ENCODE measurements around the gene GZF1.
"Not testable (repeated sequence)": the region's sequence is repeated elsewhere in the genome, so short reads cannot be mapped to it uniquely, and the experiment has no call there.

The GZF1 gene

DNA sequence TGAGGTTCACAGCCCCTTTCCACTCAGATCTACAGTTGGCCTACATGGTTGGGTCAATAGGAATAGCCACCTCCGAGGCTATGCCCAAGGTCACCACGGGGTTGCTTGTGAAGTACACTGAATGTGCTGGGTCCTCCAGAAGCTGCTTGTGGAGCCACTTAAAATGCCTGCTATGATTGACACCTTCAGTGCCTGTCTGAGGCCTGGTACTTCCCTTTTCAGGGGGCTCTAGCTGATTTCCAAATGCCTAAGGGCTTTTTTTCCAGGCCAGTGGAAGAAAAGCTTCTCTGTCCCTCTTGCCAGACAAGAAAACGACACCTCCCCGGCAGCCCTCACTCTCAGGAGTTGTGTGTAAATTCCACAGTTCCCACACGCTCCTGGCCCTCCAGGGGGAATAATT is 17.6 kb upstream of the GZF1 start:
- Histone ChIP-seq H4K91ac (ENCODE audit: low read depth, low read length) (no peak overlapping the region), H3K4me2 (ENCODE audit: low read length) (no peak overlapping the region), H4K12ac (ENCODE audit: low read depth, low read length) (no peak overlapping the region), H2AFZ (ENCODE audit: insufficient read depth, low read length, poor library complexity) (no peak overlapping the region), H3K18ac (ENCODE audit: low read length) (no peak overlapping the region), H3K79me2 (ENCODE audit: control insufficient read depth, insufficient read depth, low read length, poor library complexity) (no peaks in the 10 kb centered on the region), H3K79me1 (ENCODE audit: low read length) (peaks cover 1% of the 10 kb centered on the region), H3K4ac (ENCODE audit: low read depth, low read length) (no peak overlapping the region), H3K36me3 (ENCODE audit: control insufficient read depth in 1 of 2, insufficient read depth in 2 of 2, low read length in 2 of 2) (no peaks in the 10 kb centered on the region), H2AK5ac (ENCODE audit: low read length) (no peak overlapping the region), H3K27ac (ENCODE audit: low read depth, low read length) (no peak overlapping the region), H3K9ac (ENCODE audit: low read length) (no peak overlapping the region), H3K4me3 (ENCODE audit: low read depth, low read length) (no peak overlapping the region), H2BK5ac (ENCODE audit: low read depth, low read length, poor library complexity) (no peak overlapping the region), H3K14ac (ENCODE audit: low read length) (no peak overlapping the region), H3K27me3 (ENCODE audit: insufficient read depth, low read length) (no peaks in the 10 kb centered on the region), H2BK120ac (ENCODE audit: insufficient read depth, low read length, poor library complexity) (no peak overlapping the region), H2BK12ac (ENCODE audit: low read length) (no peak overlapping the region), H3K23ac (ENCODE audit: low read length) (no peak overlapping the region), H3K4me1 (ENCODE audit: control insufficient read depth in 1 of 2, insufficient read depth in 2 of 2, low read length in 2 of 2) (peaks cover 5 to 7% of the 10 kb centered on the region in 2 experiments), H4K8ac (ENCODE audit: low read depth, low read length) (no peak overlapping the region), H3K9me3 (ENCODE audit: insufficient read depth, low read depth, low read length) (peaks cover 3% of the 10 kb centered on the region)
- no CpG with 5 or more reads among the region's 5 CpGs for WGBS (ENCODE audit: extremely low coverage, insufficient coverage, insufficient read length)
- no peak for DNase-seq

- no peaks in the 10 kb centered on the region for H3K9me3 ChIP-seq (ENCODE audit: insufficient read depth, low read depth, low read length)
- H3K79me1 ChIP-seq (ENCODE audit: low read length): peaks cover 10% of the 10 kb centered on the region
- H2BK12ac ChIP-seq (ENCODE audit: low read length): no peak overlapping the region
- DNase-seq: no peak
- H3K79me2 ChIP-seq (ENCODE audit: control insufficient read depth, insufficient read depth, low read length, poor library complexity): peaks cover 6% of the 10 kb centered on the region
- no peak overlapping the region for H3K4ac ChIP-seq (ENCODE audit: low read depth, low read length)
- no peak overlapping the region for H2AFZ ChIP-seq (ENCODE audit: insufficient read depth, low read length, poor library complexity)
- no peak overlapping the region for H2AK5ac ChIP-seq (ENCODE audit: low read length)
- H3K36me3 ChIP-seq (ENCODE audit: control insufficient read depth in 1 of 2, insufficient read depth in 2 of 2, low read length in 2 of 2): no peaks in the 10 kb centered on the region
- no peak overlapping the region for H2BK120ac ChIP-seq (ENCODE audit: insufficient read depth, low read length, poor library complexity)
- H4K8ac ChIP-seq (ENCODE audit: low read depth, low read length): no peak overlapping the region
- no peak overlapping the region for H3K4me3 ChIP-seq (ENCODE audit: low read depth, low read length)
- no peak overlapping the region for H3K27ac ChIP-seq (ENCODE audit: low read depth, low read length)
- no peak overlapping the region for H3K4me2 ChIP-seq (ENCODE audit: low read length)
- no CpG with 5 or more reads among the region's 4 CpGs for WGBS (ENCODE audit: extremely low coverage, insufficient coverage, insufficient read length)
- no peak overlapping the region for H3K9ac ChIP-seq (ENCODE audit: low read length)
- H3K14ac ChIP-seq (ENCODE audit: low read length): no peak overlapping the region
- H3K23ac ChIP-seq (ENCODE audit: low read length): no peak overlapping the region
- peaks cover 6 to 7% of the 10 kb centered on the region in 2 experiments for H3K4me1 ChIP-seq (ENCODE audit: control insufficient read depth in 1 of 2, insufficient read depth in 2 of 2, low read length in 2 of 2)
- H4K12ac ChIP-seq (ENCODE audit: low read depth, low read length): no peak overlapping the region
- no peak overlapping the region for H4K91ac ChIP-seq (ENCODE audit: low read depth, low read length)
- no peak overlapping the region for H2BK5ac ChIP-seq (ENCODE audit: low read depth, low read length, poor library complexity)
- no peak overlapping the region for H3K18ac ChIP-seq (ENCODE audit: low read length)
- no peaks in the 10 kb centered on the region for H3K27me3 ChIP-seq (ENCODE audit: insufficient read depth, low read length)
These were observed 16.0 kb upstream of the GZF1 start for GRCh38 chr20:23346002-23346401.

GRCh38 chr20:23347791-23348190 is 14.2 kb upstream of the GZF1 start:
- Histone ChIP-seq H2AFZ (ENCODE audit: insufficient read depth, low read length, poor library complexity) (no peak overlapping the region), H3K4ac (ENCODE audit: low read depth, low read length) (no peak overlapping the region), H3K14ac (ENCODE audit: low read length) (no peak overlapping the region), H3K9ac (ENCODE audit: low read length) (no peak overlapping the region), H3K18ac (ENCODE audit: low read length) (no peak overlapping the region), H3K4me1 (ENCODE audit: control insufficient read depth in 1 of 2, insufficient read depth in 2 of 2, low read length in 2 of 2) (peaks cover 6 to 7% of the 10 kb centered on the region in 2 experiments), H2BK12ac (ENCODE audit: low read length) (no peak overlapping the region), H3K36me3 (ENCODE audit: control insufficient read depth in 1 of 2, insufficient read depth in 2 of 2, low read length in 2 of 2) (no peaks in the 10 kb centered on the region), H3K4me2 (ENCODE audit: low read length) (no peak overlapping the region), H3K27me3 (ENCODE audit: insufficient read depth, low read length) (no peaks in the 10 kb centered on the region), H2BK120ac (ENCODE audit: insufficient read depth, low read length, poor library complexity) (no peak overlapping the region), H4K91ac (ENCODE audit: low read depth, low read length) (no peak overlapping the region), H2AK5ac (ENCODE audit: low read length) (no peak overlapping the region), H3K9me3 (ENCODE audit: insufficient read depth, low read depth, low read length) (no peaks in the 10 kb centered on the region), H3K4me3 (ENCODE audit: low read depth, low read length) (no peak overlapping the region), H4K8ac (ENCODE audit: low read depth, low read length) (no peak overlapping the region), H4K12ac (ENCODE audit: low read depth, low read length) (no peak overlapping the region), H3K23ac (ENCODE audit: low read length) (no peak overlapping the region), H3K79me2 (ENCODE audit: control insufficient read depth, insufficient read depth, low read length, poor library complexity) (peaks cover 10% of the 10 kb centered on the region), H2BK5ac (ENCODE audit: low read depth, low read length, poor library complexity) (no peak overlapping the region), H3K79me1 (ENCODE audit: low read length) (peaks cover 12% of the 10 kb centered on the region), H3K27ac (ENCODE audit: low read depth, low read length) (no peak overlapping the region)
- DNase-seq: no peak
- WGBS (ENCODE audit: extremely low coverage, insufficient coverage, insufficient read length): no CpG with 5 or more reads among the region's 6 CpGs

DNA sequence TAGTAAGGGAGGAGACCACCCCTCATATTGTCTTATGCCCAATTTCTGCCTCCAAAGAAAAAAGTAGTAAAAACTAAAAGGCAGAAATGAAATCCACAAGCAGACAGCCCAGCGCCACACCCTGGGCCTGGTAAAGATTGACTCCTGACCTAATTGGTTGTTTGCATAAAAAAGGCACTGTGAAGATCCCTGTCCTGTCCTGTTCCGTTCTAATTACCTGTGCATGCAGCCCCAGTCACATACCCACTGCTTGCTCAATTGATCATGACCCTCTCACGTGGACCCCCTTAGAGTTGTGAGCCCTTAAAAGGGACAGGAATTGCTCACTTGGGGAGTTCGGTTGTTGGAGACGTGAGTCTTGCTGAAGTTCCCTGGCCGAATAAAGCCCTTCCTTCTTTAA is 13.5 kb upstream of the GZF1 start:
- not testable (repeated sequence) for H4K91ac ChIP-seq (ENCODE audit: low read depth, low read length); H3K9ac ChIP-seq (ENCODE audit: low read length); H3K36me3 ChIP-seq (ENCODE audit: control insufficient read depth in 1 of 2, insufficient read depth in 2 of 2, low read length in 2 of 2); H2AK5ac ChIP-seq (ENCODE audit: low read length); H3K18ac ChIP-seq (ENCODE audit: low read length); H3K23ac ChIP-seq (ENCODE audit: low read length); H2BK12ac ChIP-seq (ENCODE audit: low read length); H2AFZ ChIP-seq (ENCODE audit: insufficient read depth, low read length, poor library complexity); H3K4me2 ChIP-seq (ENCODE audit: low read length); H3K4me3 ChIP-seq (ENCODE audit: low read depth, low read length); H3K14ac ChIP-seq (ENCODE audit: low read length); H3K27me3 ChIP-seq (ENCODE audit: insufficient read depth, low read length); H3K4ac ChIP-seq (ENCODE audit: low read depth, low read length); H2BK120ac ChIP-seq (ENCODE audit: insufficient read depth, low read length, poor library complexity); H2BK5ac ChIP-seq (ENCODE audit: low read depth, low read length, poor library complexity); H3K4me1 ChIP-seq (ENCODE audit: control insufficient read depth in 1 of 2, insufficient read depth in 2 of 2, low read length in 2 of 2); H3K9me3 ChIP-seq (ENCODE audit: insufficient read depth, low read depth, low read length); H4K8ac ChIP-seq (ENCODE audit: low read depth, low read length); DNase-seq; H4K12ac ChIP-seq (ENCODE audit: low read depth, low read length); H3K27ac ChIP-seq (ENCODE audit: low read depth, low read length)
- WGBS (ENCODE audit: extremely low coverage, insufficient coverage, insufficient read length): no CpG with 5 or more reads among the region's 6 CpGs
- Histone ChIP-seq H3K79me2 (ENCODE audit: control insufficient read depth, insufficient read depth, low read length, poor library complexity) (peaks cover 10% of the 10 kb centered on the region), H3K79me1 (ENCODE audit: low read length) (peaks cover 12% of the 10 kb centered on the region)

Measured in trophoblast cell (in vitro differentiated cells and primary cell).